Measurements from ENCODE around the gene PLD6. TPM values are rescaled to one million over a fixed set of nuclear protein-coding genes. Genes with fewer than 3 reads are reported as not detected.
A peak's percentile ranks its signal among the peaks of the same experiment; 100 is the strongest.

The PLD6 gene
- total RNA-seq, 1 donor from 2014 or later = 0.92 TPM

- no peak overlapping the region for H3K4me3 ChIP-seq (ENCODE audit: low read depth, low read length)
- TF ChIP-seq CTCF (conservative IDR thresholded peaks at IDR 0.05; ENCODE audit: low read depth, low read length) = peak; percentile 3
- DNase-seq (ENCODE audit: low read depth) = no peak
Observed at GRCh38 chr17:17216776-17217175, 10.6 kb upstream of the PLD6 start.

GRCh38 chr17:17216236-17216635, 10.1 kb upstream of the PLD6 start:
- TF ChIP-seq CTCF (conservative IDR thresholded peaks at IDR 0.05; ENCODE audit: low read depth, low read length) = no peak
- DNase-seq (ENCODE audit: low read depth) = no peak
- H3K4me3 ChIP-seq (ENCODE audit: low read depth, low read length) = no peak overlapping the region

GRCh38 chr17:17215575-17215974, 9.4 kb upstream of the PLD6 start:
- DNase-seq (ENCODE audit: low read depth) = no peak
- H3K4me3 ChIP-seq (ENCODE audit: low read depth, low read length) = no peak overlapping the region
- TF ChIP-seq CTCF (conservative IDR thresholded peaks at IDR 0.05; ENCODE audit: low read depth, low read length) = no peak

GRCh38 chr17:17214646-17215436, 8.7 kb upstream of the PLD6 start:
- no peak for DNase-seq (ENCODE audit: low read depth)
- H3K4me3 ChIP-seq (ENCODE audit: low read depth, low read length) = no peak overlapping the region
- TF ChIP-seq CTCF (conservative IDR thresholded peaks at IDR 0.05; ENCODE audit: low read depth, low read length) = no peak

- DNase-seq (ENCODE audit: low read depth) = no peak
- TF ChIP-seq CTCF (conservative IDR thresholded peaks at IDR 0.05; ENCODE audit: low read depth, low read length) = no peak
Observed at GRCh38 chr17:17213775-17214174, 7.6 kb upstream of the PLD6 start.

GRCh38 chr17:17207998-17208397, 1.9 kb upstream of the PLD6 start:
- no peak for TF ChIP-seq CTCF (conservative IDR thresholded peaks at IDR 0.05; ENCODE audit: low read depth, low read length)
- no peak overlapping the region for H3K4me3 ChIP-seq (ENCODE audit: low read depth, low read length)
- DNase-seq (ENCODE audit: low read depth) = no peak

More at GRCh38 chr17:17213775-17214174, 7.6 kb upstream of the PLD6 start:
- no peak overlapping the region for H3K4me3 ChIP-seq (ENCODE audit: low read depth, low read length)

GRCh38 chr17:17206913-17207335, 791 bp upstream of the PLD6 start:
- peak overlapping the region; percentile 23 for H3K4me3 ChIP-seq (ENCODE audit: low read depth, low read length)
- no peak for TF ChIP-seq CTCF (conservative IDR thresholded peaks at IDR 0.05; ENCODE audit: low read depth, low read length)
- no peak for DNase-seq (ENCODE audit: low read depth)
